AG10803 (cell line): ENCODE results near the gene FAHD1.

Experiments
- DNase-seq: peaks from one replicate; pipeline ENCODE4 v3.0.0; 2010; ENCODE audit warnings: low read depth
- H3K4me3 ChIP-seq: 2 replicates; pipeline ENCODE4 v1.5.1; 2011; ENCODE audit warnings: mild to moderate bottlenecking, low read length, control low read depth
- TF ChIP-seq, protein P1 (sequence below): conservative IDR thresholded peaks from 2 replicates; pipeline ENCODE4 v1.5.1; 2011; ENCODE audit warnings: mild to moderate bottlenecking, low read length, control low read depth, inconsistent platforms

Gene FAHD1

DNA sequence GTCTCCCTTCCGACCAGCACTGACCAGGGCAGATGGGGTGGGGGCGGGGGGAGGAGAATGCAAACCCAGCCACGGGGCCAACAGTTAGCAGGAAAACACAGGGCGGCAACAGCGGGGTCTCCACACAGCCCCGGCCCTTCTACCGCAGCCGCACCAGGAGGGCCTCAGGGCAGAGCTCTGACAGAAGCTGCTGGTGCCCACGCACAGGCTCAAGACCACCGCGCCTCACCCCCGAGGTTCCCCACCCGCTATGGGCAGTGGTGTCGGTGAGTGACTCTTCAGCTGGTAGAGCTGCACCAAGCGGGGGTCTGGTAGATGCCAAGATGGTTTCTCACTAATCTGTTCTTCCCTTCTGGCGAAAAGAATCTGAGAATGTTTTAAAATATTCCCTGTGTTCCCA is 16.5 kb upstream of the FAHD1 start:
- no peak for DNase-seq
- TF ChIP-seq, protein P1, sequence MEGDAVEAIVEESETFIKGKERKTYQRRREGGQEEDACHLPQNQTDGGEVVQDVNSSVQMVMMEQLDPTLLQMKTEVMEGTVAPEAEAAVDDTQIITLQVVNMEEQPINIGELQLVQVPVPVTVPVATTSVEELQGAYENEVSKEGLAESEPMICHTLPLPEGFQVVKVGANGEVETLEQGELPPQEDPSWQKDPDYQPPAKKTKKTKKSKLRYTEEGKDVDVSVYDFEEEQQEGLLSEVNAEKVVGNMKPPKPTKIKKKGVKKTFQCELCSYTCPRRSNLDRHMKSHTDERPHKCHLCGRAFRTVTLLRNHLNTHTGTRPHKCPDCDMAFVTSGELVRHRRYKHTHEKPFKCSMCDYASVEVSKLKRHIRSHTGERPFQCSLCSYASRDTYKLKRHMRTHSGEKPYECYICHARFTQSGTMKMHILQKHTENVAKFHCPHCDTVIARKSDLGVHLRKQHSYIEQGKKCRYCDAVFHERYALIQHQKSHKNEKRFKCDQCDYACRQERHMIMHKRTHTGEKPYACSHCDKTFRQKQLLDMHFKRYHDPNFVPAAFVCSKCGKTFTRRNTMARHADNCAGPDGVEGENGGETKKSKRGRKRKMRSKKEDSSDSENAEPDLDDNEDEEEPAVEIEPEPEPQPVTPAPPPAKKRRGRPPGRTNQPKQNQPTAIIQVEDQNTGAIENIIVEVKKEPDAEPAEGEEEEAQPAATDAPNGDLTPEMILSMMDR: no peak
- no peak overlapping the region for H3K4me3 ChIP-seq

DNA sequence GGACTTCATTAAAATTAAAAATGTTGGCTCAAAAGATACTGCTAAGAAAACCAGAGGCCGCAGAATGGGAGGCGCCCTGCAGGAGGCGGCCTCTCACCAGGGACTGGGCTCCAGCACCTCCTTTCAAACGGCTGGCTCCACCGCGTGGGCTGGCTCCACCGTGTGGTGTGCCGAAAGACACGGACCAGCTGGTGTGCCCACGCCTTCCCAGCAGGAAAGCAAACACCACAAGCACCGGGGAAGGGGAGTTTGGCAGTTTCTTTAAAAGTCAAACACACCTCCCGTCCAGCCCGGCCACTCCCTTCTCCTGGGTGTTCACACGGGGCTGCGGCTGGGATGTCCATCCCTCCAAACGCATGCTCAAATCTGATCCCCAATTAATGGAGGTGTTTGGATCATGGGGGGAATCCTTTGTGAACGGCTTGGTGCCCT is 14.3 kb upstream of the FAHD1 start:
- peak; percentile 74 for DNase-seq
- TF ChIP-seq, protein P1: peak; percentile 57
- H3K4me3 ChIP-seq: no peak overlapping the region

DNA sequence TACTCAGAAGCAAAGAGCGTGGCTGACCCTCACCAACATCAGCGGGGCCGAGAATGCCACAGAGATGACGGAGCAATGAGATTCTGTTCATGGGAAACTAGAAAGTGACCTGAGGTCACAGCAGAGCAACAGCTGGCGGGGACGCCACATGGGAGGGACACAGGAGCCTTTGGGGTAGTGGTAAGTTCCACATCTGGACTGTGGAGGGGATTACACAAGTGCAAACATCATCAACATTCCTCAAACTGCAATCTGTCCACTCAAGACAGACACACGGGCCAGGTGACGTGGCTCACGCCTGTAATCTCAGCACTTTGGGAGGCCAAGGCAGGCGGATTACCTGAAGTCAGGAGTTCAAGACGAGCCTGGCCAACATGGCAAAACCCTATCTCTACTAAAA is 11.5 kb upstream of the FAHD1 start:
- TF ChIP-seq, protein P1: no peak
- DNase-seq: no peak
- H3K4me3 ChIP-seq: no peak overlapping the region

DNA sequence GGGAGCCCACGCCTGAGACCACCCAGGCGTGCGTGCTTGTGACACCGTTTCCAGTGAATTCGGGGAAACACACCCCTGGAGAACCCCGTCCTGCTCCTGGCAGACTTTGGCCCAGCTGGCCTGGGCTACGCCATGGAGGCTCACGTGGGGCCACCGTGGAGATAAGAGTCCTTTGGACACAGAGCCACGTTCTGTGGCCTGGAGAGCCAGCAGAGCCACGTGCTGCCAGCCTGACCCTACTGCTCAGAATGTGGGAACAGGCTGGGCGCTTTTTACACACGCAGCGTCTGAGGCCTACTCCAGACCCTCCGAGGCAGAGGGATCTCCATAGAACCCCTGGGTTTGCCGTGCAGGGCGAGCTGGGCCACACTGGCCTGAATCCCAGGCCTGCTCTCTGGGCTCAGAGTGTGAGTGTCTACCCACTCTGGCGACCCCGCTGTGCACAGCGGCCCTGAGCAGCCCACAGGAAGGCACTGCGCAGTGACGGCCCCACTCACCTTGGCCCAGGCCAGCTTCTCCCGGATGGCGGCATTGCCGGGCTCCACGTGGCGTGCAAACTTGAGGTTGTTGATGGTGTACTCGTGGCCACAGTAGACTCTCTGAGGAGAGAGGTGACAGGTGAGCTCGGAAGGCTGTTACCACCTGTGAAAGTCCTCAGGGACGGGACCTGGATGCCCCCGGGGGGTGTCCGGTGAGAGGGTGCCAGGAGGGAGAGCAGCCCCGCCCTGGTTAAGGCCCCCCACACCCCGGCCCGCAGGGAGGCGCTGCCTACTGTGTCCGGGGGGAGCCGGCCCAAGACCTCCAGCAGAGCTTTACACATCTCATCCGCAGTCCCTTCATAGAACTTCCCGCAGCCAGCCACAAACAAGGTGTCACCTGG is 10.4 kb upstream of the FAHD1 start:
- TF ChIP-seq, protein P1: no peak
- no peak for DNase-seq
- no peak overlapping the region for H3K4me3 ChIP-seq

DNA sequence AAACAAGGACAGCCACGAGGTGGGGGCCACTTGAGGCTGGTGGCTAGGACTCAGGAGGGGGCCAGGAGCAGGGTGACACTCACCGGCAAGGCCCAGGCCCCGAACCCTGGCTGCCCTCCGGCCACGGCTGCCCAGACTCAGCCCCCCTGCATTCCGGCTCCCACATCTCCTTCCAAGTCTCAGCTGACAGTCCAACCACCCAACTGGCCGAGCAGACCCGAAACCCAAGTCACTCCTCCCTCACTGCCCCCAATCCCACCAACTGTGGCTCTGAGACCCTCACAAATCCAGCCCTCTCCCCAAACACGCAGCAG is 9.8 kb upstream of the FAHD1 start:
- DNase-seq: no peak
- no peak overlapping the region for H3K4me3 ChIP-seq
- TF ChIP-seq, protein P1: no peak

DNA sequence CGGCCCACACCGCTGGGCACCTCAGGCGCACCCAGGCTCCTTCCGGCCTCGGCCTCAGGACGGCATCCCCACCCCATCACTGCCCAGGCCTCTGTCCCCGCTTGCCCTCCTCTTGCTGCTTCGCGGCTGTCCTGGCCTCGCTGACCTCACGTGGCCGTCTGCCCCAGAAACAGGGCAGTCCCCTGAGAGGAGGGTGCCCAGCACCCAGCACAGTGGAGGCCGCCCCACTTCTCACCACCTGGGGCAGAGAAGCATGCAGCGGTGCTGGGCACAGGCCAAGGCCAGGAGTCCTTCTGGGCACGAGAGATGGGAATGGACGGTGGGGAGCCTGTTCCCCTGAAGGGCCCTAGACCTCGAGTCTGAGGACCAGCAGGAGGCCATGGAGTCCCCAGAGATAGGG is 9.3 kb upstream of the FAHD1 start:
- no peak overlapping the region for H3K4me3 ChIP-seq
- DNase-seq: no peak
- TF ChIP-seq, protein P1: no peak

DNA sequence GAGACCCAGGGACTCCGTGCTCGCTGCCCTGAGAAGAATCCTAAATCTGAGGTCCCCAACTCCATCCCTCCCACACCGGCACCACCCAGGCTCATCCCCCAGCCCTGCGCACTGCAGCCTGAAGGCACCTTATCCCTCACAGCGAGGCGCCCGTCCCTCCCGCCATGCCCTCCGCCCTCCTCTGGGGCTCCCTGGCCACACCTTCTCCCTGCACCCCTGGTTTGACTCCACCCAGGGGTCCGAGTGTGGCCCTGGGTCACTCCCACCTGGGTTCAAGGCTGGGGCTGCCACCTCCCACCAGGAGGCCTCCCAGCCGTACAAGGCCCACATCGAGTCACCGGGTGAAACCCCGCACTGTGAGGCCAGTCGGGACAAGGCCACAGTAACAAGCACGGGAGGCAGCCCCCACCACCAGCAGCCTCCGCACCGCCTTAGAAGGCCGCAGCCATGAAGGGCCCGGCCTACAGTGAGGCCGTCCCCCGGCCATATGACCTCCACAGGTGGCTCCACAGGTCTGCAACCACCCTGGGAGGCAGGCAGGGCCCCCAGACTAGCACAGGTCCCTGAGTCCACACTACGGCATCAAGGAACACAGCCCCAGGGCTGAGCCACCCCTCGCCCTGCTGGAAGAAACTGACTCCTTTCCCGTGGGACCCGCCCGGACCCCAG is 8.7 kb upstream of the FAHD1 start:
- DNase-seq: no peak
- TF ChIP-seq, protein P1: no peak
- no peak overlapping the region for H3K4me3 ChIP-seq
